ENCODE measurements around the gene CUL1. TPM values are rescaled to one million over a fixed set of nuclear protein-coding genes. Genes with fewer than 3 reads are reported as not detected.

The CUL1 gene
- polyA plus RNA-seq, 1 donor from 2014 or later, result 77.5 TPM

GRCh38 chr7:148850564-148850963 lies 151.9 kb downstream of the CUL1 start:
- Histone ChIP-seq H4K20me1 (ENCODE audit: insufficient read depth) (no peaks in the 10 kb centered on the region), H3K4me2 (ENCODE audit: low read length) (no peak overlapping the region), H3K27ac (ENCODE audit: low read length) (no peak overlapping the region), H3F3A (ENCODE audit: insufficient read depth, low read length, poor library complexity, severe bottlenecking) (no peaks in the 10 kb centered on the region), H3K9me2 (ENCODE audit: insufficient read depth, low read length) (no peaks in the 10 kb centered on the region), H3K9ac (ENCODE audit: low read length) (no peak overlapping the region), H2AFZ (ENCODE audit: low read depth, low read length) (no peak overlapping the region), H3K27me3 (ENCODE audit: insufficient read depth, low read depth, low read length) (no peaks in the 10 kb centered on the region), H3K9me3 (ENCODE audit: low read length) (no peaks in the 10 kb centered on the region), H3K79me2 (replicated peaks; ENCODE audit: insufficient read depth, low read length) (peaks cover 91% of the 10 kb centered on the region), H3K4me3 (ENCODE audit: low read length) (no peak overlapping the region), H3K36me3 (ENCODE audit: insufficient read depth, low read length) (no peaks in the 10 kb centered on the region)
- no peak for TF ChIP-seq EZH2 (IDR thresholded peaks at IDR 0.05; ENCODE audit: borderline replicate concordance, insufficient read depth, low read length, poor library complexity, severe bottlenecking)
- no peak for TF ChIP-seq POLR2AphosphoS5 (IDR thresholded peaks at IDR 0.05)
- TF ChIP-seq TAF1 (IDR thresholded peaks at IDR 0.05; ENCODE audit: low read depth), result no peak
- no peak for TF ChIP-seq EP300 (conservative IDR thresholded peaks at IDR 0.05; ENCODE audit: poor library complexity, severe bottlenecking)
- no peak for TF ChIP-seq CTCF (IDR thresholded peaks at IDR 0.05; ENCODE audit: poor library complexity, severe bottlenecking)
- TF ChIP-seq SMC3 (conservative IDR thresholded peaks at IDR 0.05; ENCODE audit: poor library complexity), result no peak
- no peak for TF ChIP-seq REST (IDR thresholded peaks at IDR 0.05; ENCODE audit: borderline replicate concordance)
- TF ChIP-seq RAD21 (conservative IDR thresholded peaks at IDR 0.05), result no peak
- TF ChIP-seq MXI1 (conservative IDR thresholded peaks at IDR 0.05; ENCODE audit: poor library complexity, severe bottlenecking), result no peak

Small RNAs within 50 kb of the gene (small RNA-seq; reads per million reads assigned to genes)
- 0 reads per million in 3 experiments for gene RNU7-20P

Other genes with a start within 250 kb of the CUL1 start
- not detected in 2 replicates for gene C7orf33, start 108.1 kb upstream of the CUL1 start, polyA plus RNA-seq
- 67.2 and 67.6 TPM in 2 replicates for gene EZH2, start 185.4 kb downstream of the CUL1 start, polyA plus RNA-seq